ENCODE data around the gene RAPSN.

DNA sequence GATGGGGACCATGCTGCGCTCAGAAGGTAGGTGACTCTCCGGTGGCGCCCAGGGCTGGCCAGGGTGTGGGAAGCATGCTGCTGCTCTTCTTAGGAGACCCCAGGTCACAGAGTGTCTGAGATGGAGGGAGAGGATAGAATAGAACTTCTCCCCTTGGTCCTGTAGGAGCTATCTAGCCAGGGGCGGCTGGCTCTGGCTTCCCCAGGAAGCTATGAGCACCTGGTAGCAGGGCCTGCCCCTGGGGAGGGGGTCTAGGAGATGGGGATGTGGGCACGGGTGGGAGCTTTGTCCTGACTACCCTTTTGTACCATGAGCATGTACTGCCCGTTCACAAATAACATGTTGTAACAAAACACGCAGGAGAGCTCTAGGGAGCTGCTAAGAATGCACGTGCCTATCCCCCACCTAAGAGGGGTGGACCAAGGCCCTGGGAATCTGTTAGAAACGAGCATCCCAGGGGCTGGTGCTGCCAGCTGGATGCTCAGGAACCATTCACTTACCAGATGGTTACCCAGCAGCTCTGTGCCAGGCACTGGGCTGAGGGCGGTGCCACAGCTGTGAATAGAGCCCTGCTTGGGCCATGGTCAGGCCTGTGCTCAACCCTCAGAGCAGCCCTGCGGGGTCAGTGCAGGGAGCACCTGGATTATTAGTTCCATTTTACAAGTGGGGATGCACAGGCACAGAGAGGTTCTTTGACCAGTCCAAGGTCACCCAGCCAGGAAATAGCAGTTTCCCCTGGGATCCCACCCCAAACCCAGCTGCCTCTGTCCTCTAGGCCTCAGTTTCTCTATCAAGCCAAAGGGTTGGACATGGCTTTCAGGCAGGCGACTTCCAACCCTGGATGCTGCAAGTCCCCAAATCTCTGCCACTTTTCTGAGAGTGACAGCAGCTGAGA lies 38.3 kb downstream of the RAPSN start:
- TF ChIP-seq POLR2AphosphoS5 (IDR thresholded peaks at IDR 0.05; ENCODE audit: borderline replicate concordance, low read depth, low read length) (no peak), EZH2 (IDR thresholded peaks at IDR 0.05) (no peak)
